ES-I3 (cell line): Measurements from ENCODE around the gene B3GALT6.
A peak's percentile ranks its signal among the peaks of the same experiment; 100 is the strongest.

Source experiments
- H3K36me3 ChIP-seq: 2 replicates; pipeline ENCODE4 v1.6.1; 2013; ENCODE audit warnings: mild to moderate bottlenecking, low read length, control low read depth, moderate library complexity; ENCODE audit not compliant: insufficient read depth
- H3K4me1 ChIP-seq: 2 replicates; pipeline ENCODE4 v1.6.1; 2013; ENCODE audit warnings: mild to moderate bottlenecking, control low read depth, low read length; ENCODE audit not compliant: insufficient read depth
- H3K9ac ChIP-seq: 2 replicates; pipeline ENCODE4 v1.6.1; 2013; ENCODE audit warnings: low read depth, mild to moderate bottlenecking, low read length, moderate library complexity
- H3K9me3 ChIP-seq: 2 replicates; pipeline ENCODE4 v1.6.1; 2013; ENCODE audit warnings: mild to moderate bottlenecking, low read length, moderate library complexity; ENCODE audit not compliant: control insufficient read depth, insufficient read depth

Gene B3GALT6

DNA sequence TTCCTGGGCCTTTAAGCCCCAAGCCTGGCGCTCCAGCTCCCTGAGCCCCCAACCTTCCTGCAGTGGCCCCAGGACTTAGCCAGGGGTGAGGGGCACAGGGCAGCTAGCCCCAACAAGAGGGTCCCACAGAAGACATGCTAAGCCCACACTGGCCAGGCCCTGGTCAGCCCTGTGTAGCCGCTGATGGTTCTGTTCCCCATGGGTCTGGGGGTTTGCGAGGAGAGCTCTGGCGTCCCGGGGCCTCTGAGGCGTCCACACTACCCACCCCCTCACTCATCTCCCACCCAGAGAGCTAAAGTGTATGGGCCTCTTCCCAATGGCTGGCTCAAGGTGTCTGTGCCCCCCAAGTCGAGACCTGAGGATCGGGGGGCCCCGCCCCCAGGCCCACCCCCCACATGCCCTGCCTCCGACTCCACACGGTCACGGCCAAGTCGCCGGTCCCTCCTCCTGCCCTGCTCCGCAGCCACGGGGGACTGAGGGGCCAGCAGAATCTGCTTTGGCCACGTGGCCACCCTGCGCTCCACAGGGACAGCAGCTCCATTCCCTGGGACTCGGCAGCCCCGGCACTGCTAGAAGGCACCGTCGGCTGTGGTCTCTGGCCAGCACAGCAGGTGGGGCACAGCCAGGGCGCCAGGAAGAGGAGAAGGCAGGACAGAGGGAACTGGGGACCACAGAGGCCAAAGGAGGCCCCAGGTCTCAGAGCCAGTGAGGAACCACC is 33.5 kb upstream of the B3GALT6 start:
- H3K4me1 ChIP-seq = no peaks in the 10 kb centered on the region
- H3K9ac ChIP-seq = no peak overlapping the region
- H3K9me3 ChIP-seq = no peaks in the 10 kb centered on the region
- H3K36me3 ChIP-seq = no peaks in the 10 kb centered on the region

DNA sequence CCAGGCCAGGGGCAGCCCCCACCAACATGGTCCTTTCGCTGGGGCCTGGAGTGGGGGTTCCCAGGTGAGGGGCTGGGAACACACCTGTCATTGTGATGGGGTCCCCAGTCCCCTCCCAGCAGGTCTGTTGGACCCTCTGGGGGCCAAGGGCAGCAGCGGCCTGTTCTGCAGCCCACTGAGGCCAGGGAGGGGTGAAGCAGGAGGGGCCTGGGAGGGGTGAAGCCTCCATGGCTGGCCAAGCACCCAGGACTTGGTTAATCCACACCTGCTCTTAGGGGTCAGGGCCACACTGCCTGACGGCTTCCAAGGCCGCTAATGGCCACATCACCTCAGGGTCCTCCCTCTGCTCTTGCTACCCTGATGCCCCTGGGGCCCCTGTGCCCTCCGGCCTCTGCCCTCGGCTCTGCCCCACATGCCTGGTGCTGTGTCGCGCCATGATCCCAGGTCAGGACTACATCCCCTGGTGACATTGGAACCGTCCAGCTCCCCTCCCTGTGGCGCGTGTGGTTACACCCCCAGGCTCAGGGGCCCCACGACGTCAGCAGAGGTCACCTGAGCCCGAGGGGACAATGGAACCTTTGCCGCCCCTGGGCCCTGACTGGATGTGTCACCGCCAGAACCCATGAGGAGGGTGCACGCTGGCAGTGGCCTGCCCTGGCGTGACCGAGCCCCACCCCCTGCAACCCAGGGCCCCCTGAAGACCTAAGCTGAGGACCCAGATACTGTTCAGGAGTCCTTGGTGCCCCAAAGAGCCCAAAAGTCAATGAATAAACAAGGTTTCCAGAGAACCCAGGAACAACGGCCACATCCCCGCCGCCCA is 32.7 kb upstream of the B3GALT6 start:
- Histone ChIP-seq H3K9me3 (no peaks in the 10 kb centered on the region), H3K9ac (no peak overlapping the region), H3K36me3 (no peaks in the 10 kb centered on the region), H3K4me1 (no peaks in the 10 kb centered on the region)

DNA sequence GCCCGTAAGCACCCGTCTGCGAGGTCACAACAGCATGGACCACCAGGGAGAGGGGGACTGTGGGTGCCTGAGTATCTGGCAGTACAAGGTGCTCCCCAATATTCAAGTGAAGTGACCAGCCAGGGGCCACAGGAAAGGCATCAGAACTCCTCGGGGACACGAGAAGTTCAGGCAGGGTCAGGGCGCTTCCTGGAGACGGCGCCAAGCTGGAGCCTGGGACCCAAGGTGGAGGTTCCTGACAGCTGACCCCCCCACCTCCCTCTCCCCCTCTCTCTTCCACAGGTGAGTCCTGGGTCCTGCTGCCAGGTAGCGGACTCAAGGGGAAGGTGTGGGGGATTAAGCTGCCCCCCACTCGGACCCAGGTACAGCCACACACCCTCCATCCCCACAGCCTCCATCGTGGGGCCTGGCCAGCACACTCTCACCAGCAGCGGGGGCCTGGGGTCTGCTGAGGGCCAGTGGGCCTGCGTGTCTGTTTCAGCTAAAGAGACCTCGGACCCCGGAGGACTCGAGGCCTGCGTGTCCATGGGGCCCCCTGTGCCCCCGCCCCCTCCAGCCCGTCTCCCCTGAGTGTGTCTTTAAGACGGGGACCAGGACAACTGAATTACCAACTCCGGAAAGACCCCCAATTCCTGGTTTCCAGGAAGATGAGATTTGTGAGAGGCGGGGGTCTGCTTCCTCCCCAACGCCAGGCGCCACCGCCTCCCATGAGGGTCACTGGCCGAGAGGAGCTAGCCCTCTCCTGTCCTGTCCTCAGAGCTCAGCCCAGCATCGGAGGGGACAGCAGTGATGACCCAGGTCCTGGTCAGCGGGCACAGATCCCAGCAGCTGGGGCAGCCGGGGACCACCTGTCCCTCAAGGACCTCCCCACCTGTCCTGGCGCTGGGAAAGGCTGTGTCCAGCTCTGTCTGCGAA is 31.8 kb upstream of the B3GALT6 start:
- Histone ChIP-seq H3K4me1 (no peaks in the 10 kb centered on the region), H3K36me3 (no peaks in the 10 kb centered on the region), H3K9me3 (no peaks in the 10 kb centered on the region), H3K9ac (no peak overlapping the region)

DNA sequence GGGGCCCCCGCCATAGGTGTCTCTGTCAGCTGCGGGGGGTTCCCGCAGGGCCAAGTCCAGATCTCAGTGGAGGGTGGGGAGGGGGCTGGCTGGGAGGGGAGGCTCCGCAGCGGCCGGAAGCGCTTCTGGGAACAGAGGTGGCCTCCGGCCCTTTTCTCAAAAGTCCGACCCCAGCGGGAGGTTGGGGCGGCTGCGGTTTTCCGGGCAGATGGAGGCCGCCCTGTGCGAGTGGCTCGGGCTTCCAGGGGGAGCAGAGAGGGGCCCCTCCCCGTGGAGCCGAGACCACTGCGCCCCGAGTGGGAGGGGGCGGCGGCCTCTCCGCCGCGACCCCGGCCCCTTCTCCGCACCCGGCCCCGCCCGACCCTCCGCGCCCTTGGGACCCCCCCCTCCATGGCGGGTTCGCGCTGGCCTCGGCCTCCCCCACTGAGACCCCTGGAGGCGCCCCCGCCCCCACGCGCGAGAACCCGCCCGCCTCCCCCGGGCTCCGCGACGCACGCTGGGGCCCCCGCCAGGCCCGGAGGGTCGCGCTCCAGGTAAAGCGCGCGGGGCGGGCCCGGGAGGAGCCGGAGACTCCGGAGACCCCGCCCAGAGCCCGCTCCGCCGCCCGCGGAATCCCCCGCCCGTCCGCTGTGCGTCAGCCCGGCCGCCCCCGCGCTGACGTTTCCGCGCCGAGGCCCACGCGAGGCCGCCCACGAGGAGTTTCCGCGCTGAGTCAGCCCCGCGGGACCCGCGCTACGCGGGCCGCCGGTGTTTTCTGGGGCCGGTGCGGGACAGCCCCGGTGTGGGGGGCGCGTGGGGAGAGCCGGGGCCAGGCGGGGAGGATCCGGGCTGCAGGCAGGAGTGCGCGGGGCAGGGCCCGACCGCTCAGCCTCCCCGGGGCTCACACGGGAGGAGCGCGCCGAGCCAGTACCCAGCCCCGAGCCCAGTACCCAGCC is 30.9 kb upstream of the B3GALT6 start:
- Histone ChIP-seq H3K9ac (peak overlapping the region; percentile 48), H3K36me3 (no peaks in the 10 kb centered on the region), H3K9me3 (no peaks in the 10 kb centered on the region), H3K4me1 (no peaks in the 10 kb centered on the region; the same call in 1 of the 2 replicates)

DNA sequence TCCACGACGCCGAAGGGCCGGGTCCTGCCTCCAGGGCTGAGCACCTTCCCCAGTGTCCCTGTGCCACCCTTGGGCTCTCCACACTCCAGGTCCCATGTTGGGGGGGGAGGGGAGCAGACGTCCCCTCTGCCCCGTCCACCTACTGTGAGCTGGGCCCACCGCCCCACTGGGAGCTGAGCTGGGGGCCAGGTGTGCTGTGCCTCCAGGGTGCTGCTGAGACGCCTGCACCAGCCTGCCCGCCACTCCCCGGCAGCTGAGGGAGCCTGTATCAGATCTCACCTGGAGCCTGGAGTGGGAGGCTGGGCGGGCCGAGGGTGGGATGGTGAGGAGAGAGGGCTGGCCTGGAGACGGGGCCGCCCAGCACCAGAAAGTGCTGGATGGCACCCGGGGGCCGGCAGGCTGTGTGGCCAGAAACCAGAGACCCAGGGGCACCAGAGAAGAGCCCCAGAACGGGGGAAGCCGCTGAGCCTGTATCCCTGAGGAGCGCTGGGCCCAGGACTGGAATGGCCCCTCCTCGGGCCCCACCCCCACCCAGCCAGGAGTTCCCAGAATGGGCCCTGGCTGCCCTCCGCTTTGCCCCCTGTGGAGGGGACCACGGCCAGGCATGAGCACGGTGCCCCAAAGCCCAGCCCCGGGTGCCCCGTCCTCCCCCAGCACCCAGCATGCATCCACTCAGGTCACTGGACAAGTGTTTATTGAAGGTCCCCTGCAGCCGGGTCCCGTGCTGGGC is 29.0 kb upstream of the B3GALT6 start:
- Histone ChIP-seq H3K9me3 (no peaks in the 10 kb centered on the region), H3K36me3 (no peaks in the 10 kb centered on the region), H3K4me1 (peaks cover 4% of the 10 kb centered on the region; the same call in 1 of the 2 replicates), H3K9ac (no peak overlapping the region)

DNA sequence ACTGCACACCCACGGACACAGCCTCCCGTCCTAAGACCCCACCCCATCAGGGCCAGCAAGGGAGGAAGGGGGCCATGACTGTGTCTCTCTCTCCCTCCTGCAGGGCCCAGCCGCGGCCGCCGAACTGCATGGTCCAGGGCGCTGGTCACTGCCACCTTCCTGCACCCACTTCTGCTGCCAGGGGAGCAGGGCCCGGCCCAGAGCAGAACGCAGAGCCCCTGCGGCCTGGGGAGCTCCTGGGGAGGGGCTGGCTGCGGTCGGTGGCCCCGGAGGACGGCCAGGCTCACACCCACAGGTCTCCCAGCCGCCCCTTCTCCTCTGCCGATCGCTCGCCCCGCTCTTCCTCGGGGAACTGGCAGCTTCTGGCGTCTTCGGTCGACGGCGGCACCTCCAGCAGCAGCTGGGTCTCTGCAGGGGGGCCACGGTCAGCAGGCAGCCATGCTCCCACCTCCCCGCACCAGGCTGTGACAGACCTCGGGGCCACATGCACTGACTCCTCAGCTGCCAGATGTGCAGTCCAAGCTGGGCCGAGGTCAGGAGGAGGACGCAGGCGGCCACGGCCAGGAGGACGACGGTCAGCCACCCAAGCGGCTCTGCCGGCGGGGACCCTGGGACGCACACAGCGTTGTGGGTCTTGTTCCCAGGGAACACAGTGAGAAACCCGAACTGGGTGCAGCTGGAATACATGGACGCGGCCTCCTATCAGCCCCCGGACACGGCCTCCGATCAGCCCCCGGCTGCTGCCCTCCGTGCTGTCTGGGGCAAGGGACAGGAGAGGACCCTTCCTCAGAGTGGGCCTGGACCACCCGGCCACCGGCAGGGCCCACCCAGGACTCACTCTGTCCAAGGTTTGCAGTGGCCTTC is 28.2 kb upstream of the B3GALT6 start:
- Histone ChIP-seq H3K9me3 (no peaks in the 10 kb centered on the region), H3K9ac (no peak overlapping the region), H3K4me1 (peaks cover 7% of the 10 kb centered on the region; the same call in 1 of the 2 replicates), H3K36me3 (no peaks in the 10 kb centered on the region)

DNA sequence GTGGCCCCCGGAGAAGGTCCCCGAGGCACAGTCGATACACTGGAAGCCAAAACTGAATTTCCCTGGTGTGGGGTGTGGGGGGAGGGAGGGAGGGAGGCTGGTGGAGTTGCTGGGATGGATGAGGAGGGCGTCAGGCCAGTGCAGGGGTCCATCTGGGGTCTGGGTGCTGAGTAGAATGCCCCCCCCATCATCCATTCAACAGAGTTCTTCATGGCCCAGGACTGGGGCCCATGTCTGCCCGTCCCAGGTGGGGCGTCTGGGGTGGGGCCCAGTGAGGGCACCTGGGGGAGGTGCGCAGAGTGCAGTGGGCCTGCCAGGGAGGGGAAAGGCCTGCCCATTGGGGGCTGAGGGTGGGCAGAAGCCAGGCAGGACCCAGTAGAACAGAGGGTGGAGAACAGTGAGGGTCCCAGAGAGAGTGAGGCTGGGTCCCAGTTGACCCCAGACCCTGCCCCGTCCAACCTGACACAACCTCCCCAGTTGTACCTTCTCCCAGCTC is 27.6 kb upstream of the B3GALT6 start:
- H3K9ac ChIP-seq = no peak overlapping the region
- no peaks in the 10 kb centered on the region for H3K36me3 ChIP-seq
- H3K4me1 ChIP-seq = peaks cover 7% of the 10 kb centered on the region; the same call in 1 of the 2 replicates
- H3K9me3 ChIP-seq = no peaks in the 10 kb centered on the region

DNA sequence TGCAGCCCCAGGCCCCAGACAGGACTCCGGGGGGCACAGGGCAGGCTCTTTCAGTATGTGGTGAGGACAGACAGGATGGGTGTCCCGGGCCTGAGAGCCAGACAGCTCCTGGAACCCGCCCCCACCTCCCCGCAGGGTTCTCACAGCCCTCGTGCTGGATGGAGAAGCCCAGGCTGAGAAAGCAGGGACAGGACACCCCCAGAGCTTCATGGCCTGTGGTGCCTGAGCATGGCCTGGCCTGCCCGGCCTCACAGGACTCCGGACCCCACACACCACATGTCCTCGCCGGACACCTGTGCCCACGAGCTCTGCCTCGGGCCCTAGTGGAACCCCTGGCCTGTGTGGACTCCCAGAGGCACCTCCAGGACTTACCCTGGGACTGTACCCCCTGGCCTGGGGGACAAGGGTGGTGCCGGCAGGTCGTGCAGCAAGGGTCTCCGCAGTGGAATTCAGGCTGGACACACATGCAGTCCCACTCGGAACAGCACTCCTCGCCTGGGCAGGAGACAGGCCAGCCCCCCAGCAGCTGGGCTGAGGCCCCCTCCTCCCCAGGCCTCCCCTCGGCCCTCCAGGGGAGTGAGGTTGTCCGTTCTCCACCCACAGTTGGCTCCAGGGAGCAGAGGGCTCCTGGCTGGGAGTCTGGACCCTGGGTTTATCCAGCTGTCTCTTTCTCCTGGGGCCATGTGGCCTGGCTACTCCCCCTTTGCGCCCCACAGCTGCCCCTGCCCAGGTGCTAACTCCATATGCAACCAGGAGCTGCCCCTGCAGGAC is 26.9 kb upstream of the B3GALT6 start:
- Histone ChIP-seq H3K36me3 (no peaks in the 10 kb centered on the region), H3K9ac (no peak overlapping the region), H3K4me1 (peaks cover 7% of the 10 kb centered on the region; the same call in 1 of the 2 replicates), H3K9me3 (no peaks in the 10 kb centered on the region)

DNA sequence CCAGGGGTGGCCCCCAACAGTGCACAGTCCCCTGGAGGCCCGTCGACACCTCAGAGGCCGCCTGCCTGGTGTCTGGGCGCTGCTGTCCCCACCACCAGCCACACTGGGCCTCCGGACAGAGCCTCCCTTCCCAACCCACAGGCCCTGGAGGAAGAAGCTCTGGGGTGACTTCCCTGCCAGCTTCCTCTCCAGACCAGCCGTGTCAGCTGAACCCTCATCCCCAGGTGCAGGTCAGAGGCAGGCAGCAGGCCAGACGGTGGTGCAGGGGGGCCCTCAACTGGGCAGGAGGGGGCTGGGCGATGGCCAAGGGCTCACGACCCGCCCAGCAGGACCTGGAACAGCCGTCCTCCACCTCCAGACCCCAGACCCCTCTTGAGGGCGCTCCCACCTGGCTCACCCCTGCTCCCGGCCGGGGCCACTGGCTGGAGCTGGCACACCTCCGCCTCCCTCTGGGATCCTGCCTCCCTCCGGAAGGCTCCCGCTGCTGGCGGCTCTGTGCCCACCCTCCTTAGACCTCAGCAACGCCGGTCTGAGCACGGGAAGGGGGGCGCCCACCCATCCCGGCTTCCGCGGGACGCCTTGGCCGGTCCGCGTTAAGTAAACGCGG is 26.2 kb upstream of the B3GALT6 start:
- Histone ChIP-seq H3K36me3 (no peaks in the 10 kb centered on the region), H3K4me1 (peaks cover 7% of the 10 kb centered on the region; the same call in 1 of the 2 replicates), H3K9ac (peak overlapping the region; percentile 32; the same call in 1 of the 2 replicates), H3K9me3 (no peaks in the 10 kb centered on the region)

DNA sequence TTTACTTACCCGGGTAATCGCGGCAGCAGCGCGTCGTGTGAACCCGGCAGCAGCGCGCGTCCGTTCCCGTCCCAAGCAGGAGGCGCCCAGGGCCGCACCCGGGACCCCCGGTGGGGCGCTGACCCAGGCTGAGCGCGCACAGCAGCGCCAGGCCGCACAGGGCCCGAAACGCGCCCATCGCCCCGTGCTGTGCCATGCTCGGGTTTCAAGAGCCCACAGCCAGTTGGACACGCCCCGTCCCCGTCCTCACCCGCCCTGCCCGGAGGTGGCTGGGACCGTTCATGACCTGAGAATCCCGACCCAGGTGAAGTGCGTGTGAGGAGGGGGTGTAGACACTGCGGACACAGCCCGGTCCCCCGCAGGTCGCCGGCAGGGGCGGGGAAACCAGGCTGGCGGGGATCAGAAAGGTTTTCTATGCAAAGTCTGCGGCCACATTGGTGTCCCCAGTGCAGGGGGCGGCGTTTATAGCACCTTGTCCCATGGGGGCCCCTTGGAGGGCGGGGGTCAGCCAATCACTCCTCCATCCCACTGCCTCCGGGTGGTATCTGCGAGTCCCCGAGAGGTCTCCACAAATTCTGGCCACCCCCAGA is 25.6 kb upstream of the B3GALT6 start, which contains the start of gene TNFRSF18:
Gene TNFRSF18 (minus strand): TSS at position 217 of the 590 bp plus-strand sequence. CDS start 21 bp downstream, at position 196.
- Histone ChIP-seq H3K9ac (peak within 1 kb of the TSS; percentile 32), H3K36me3 (no peaks in the 10 kb centered on the region), H3K4me1 (peaks cover 7% of the 10 kb centered on the region; the same call in 1 of the 2 replicates), H3K9me3 (no peaks in the 10 kb centered on the region)
